Type B pancreatic cell (in vitro differentiated cells): Measurements from ENCODE around the gene CYTH4. TPM values are rescaled to one million over a fixed set of nuclear protein-coding genes. Genes with fewer than 3 reads are reported as not detected.
A peak's percentile ranks its signal among the peaks of the same experiment; 100 is the strongest.

Experiments used
- DNase-seq: peaks from one replicate; pipeline ENCODE4 v3.0.0; 2021; ENCODE audit warnings: mixed read lengths; ENCODE audit not compliant: unreplicated experiment; ENCODE audit errors: extremely low spot score
- H3K27ac Mint-ChIP-seq: 2 replicates; pipeline ENCODE4 v1.8.0; 2021; ENCODE audit warnings: mild to moderate bottlenecking, mixed read lengths
- H3K27me3 Mint-ChIP-seq: 2 replicates; pipeline ENCODE4 v1.8.0; 2021; ENCODE audit warnings: mixed read lengths
- H3K36me3 Mint-ChIP-seq: 2 replicates; pipeline ENCODE4 v1.8.0; 2021; ENCODE audit warnings: mixed read lengths
- H3K4me1 Mint-ChIP-seq: one replicate; pipeline ENCODE4 v1.8.0; 2021; ENCODE audit warnings: mixed read lengths; ENCODE audit not compliant: unreplicated experiment
- H3K4me3 Mint-ChIP-seq: 2 replicates; pipeline ENCODE4 v1.8.0; 2021; ENCODE audit warnings: mild to moderate bottlenecking, mixed read lengths
- H3K9me3 Mint-ChIP-seq: 2 replicates; pipeline ENCODE4 v1.8.0; 2021; ENCODE audit warnings: mixed read lengths
- CTCF ChIP-seq: fragments of 200-600 bp; sonication (generic); conservative IDR thresholded peaks from 2 replicates; pipeline ENCODE4 v1.5.0; 2021; ENCODE audit warnings: antibody characterized with exemption, mild to moderate bottlenecking
- total RNA-seq: library from RNA; stranded (reverse); gene quantifications from 2 replicates; pipeline ENCODE4 v1.2.1, GENCODE V29; 2021; ENCODE audit warnings: low replicate concordance

CYTH4 gene
- total RNA-seq, 1 donor from 2014 or later = not detected

GRCh38 chr22:37276776-37277175 lies 5.5 kb upstream of the CYTH4 start:
- no peaks in the 10 kb centered on the region for H3K9me3 Mint-ChIP-seq
- no peak for DNase-seq
- H3K36me3 Mint-ChIP-seq = no peaks in the 10 kb centered on the region
- H3K4me3 Mint-ChIP-seq = no peak overlapping the region
- H3K4me1 Mint-ChIP-seq = peaks cover 4% of the 10 kb centered on the region
- TF ChIP-seq CTCF = no peak
- H3K27me3 Mint-ChIP-seq = peaks cover 12% of the 10 kb centered on the region
- no peak overlapping the region for H3K27ac Mint-ChIP-seq

- peaks cover 12% of the 10 kb centered on the region for H3K27me3 Mint-ChIP-seq
- H3K27ac Mint-ChIP-seq = peak overlapping the region; percentile 29
- H3K36me3 Mint-ChIP-seq = no peaks in the 10 kb centered on the region
- no peak overlapping the region for H3K4me3 Mint-ChIP-seq
- DNase-seq = no peak
- TF ChIP-seq CTCF = no peak
- H3K9me3 Mint-ChIP-seq = no peaks in the 10 kb centered on the region
- H3K4me1 Mint-ChIP-seq = peaks cover 4% of the 10 kb centered on the region
Measured at GRCh38 chr22:37277384-37277783, 4.9 kb upstream of the CYTH4 start.

- H3K9me3 Mint-ChIP-seq = no peaks in the 10 kb centered on the region
- H3K27me3 Mint-ChIP-seq = peaks cover 18% of the 10 kb centered on the region
- no peak overlapping the region for H3K4me3 Mint-ChIP-seq
- H3K27ac Mint-ChIP-seq = no peak overlapping the region
- TF ChIP-seq CTCF = no peak
- DNase-seq = no peak
- H3K4me1 Mint-ChIP-seq = peaks cover 9% of the 10 kb centered on the region
- no peaks in the 10 kb centered on the region for H3K36me3 Mint-ChIP-seq
Measured at GRCh38 chr22:37278261-37278660, 4.0 kb upstream of the CYTH4 start.

- Mint-ChIP-seq H3K9me3 (no peaks in the 10 kb centered on the region), H3K36me3 (no peaks in the 10 kb centered on the region), H3K27me3 (peaks cover 21% of the 10 kb centered on the region), H3K27ac (no peak overlapping the region), H3K4me3 (no peak overlapping the region), H3K4me1 (peaks cover 9% of the 10 kb centered on the region)
- DNase-seq = no peak
- no peak for TF ChIP-seq CTCF
Measured at GRCh38 chr22:37279331-37280181, 2.8 kb upstream of the CYTH4 start.

GRCh38 chr22:37280718-37281117 lies 1.6 kb upstream of the CYTH4 start:
- Mint-ChIP-seq H3K36me3 (no peaks in the 10 kb centered on the region), H3K27me3 (peaks cover 25% of the 10 kb centered on the region), H3K4me1 (peaks cover 9% of the 10 kb centered on the region), H3K9me3 (no peaks in the 10 kb centered on the region), H3K27ac (no peak overlapping the region), H3K4me3 (no peak overlapping the region)
- DNase-seq = no peak
- TF ChIP-seq CTCF = no peak
